ENCODE data around the gene METTL16. TPM values are rescaled to one million over a fixed set of nuclear protein-coding genes. Genes with fewer than 3 reads are reported as not detected.

METTL16 gene
- total and polyA plus RNA-seq, 2 of the 8 experiments (the other 6 are each of a cell fraction or from before 2014, with no cell fraction given), result 22.8 to 59.4 TPM

GRCh38 chr17:2485543-2485942 is 26.1 kb downstream of the METTL16 start:
- H3K79me2 ChIP-seq (ENCODE audit: control insufficient read depth in 1 of 2, insufficient read depth in 2 of 2, low read length in 2 of 2), result peaks cover 0 to 92% of the 10 kb centered on the region in 2 experiments; a peak in 3 of 4 replicates
- H4K20me1 ChIP-seq (replicated peaks in 1 of 2; ENCODE audit: control insufficient read depth in 1 of 2, insufficient read depth in 2 of 2, low read length in 2 of 2), result peaks cover 0 to 4% of the 10 kb centered on the region in 2 experiments
- no peak overlapping the region for H2BK12ac ChIP-seq (ENCODE audit: low read depth, low read length)
- no peak overlapping the region; a peak in 1 of 7 replicates for H3K9ac ChIP-seq (replicated peaks in 1 of 4; ENCODE audit: extremely low read depth in 1 of 4, low read depth in 3 of 4, low read length in 3 of 4)
- no peak overlapping the region for H2AK5ac ChIP-seq (ENCODE audit: low read depth, low read length)
- H3K56ac ChIP-seq (replicated peaks; ENCODE audit: insufficient read length, low read depth, low read length), result no peak overlapping the region
- no peak overlapping the region for H3K18ac ChIP-seq (ENCODE audit: extremely low read depth, low read length)
- no peak overlapping the region for H2BK120ac ChIP-seq (replicated peaks; ENCODE audit: low read depth, low read length)
- 93% methylated on average over 5 of the region's 5 CpGs; no CpG with 5 or more reads in 1 of the 2 experiments for WGBS, 2 experiments (ENCODE audit: extremely low coverage in 1 of 2, insufficient coverage in 1 of 2, insufficient read length in 1 of 2, insufficient replicate concordance in 2 of 2, low coverage in 1 of 2, low lambda C conversion rate in 2 of 2, missing lambda C conversion rate in 1 of 2)
- no peak overlapping the region for H3K4ac ChIP-seq (replicated peaks; ENCODE audit: insufficient read length, low read depth, low read length)
- H3K9me3 ChIP-seq (ENCODE audit: insufficient read depth in 2 of 2, low read depth in 1 of 2, low read length in 1 of 2), result no peaks in the 10 kb centered on the region
- H3K27ac ChIP-seq (ENCODE audit: low read depth, low read length), result no peak overlapping the region
- ChIA-PET POLR2A (ENCODE audit: partially characterized antibody) (interaction anchor here (0.6 to 3.1 kb wide), 4 partner anchors 26 to 180 kb away, joined by 3 to 12 read pairs (median 6); partner anchors contain the start of genes METTL16 and PAFAH1B1), CTCF (ENCODE audit: partially characterized antibody) (interaction anchor here (0.6 kb wide), 2 partner anchors 14 to 617 kb away, joined by 3 read pairs; no protein-coding TSS in a partner anchor)
- DNase-seq (ENCODE audit: low read depth in 1 of 2, low spot score in 2 of 2), result no peak
- no peak for FAIRE-seq
- H4K8ac ChIP-seq (ENCODE audit: extremely low read depth, insufficient read depth, low read length), result no peak overlapping the region
- H3K4me1 ChIP-seq (replicated peaks in 1 of 4; ENCODE audit: control insufficient read depth in 3 of 4, insufficient read depth in 4 of 4, low read length in 3 of 4), result peaks cover 3 to 9% (median 4%) of the 10 kb centered on the region in 4 experiments
- H3K14ac ChIP-seq (ENCODE audit: insufficient read length), result no peak overlapping the region
- H3K4me2 ChIP-seq (ENCODE audit: insufficient read depth in 1 of 2, low read depth in 2 of 2, low read length in 2 of 2), result no peak overlapping the region
- no peak overlapping the region for H2BK20ac ChIP-seq (ENCODE audit: low read length)
- no peak overlapping the region for H2BK15ac ChIP-seq (ENCODE audit: low read length)
- H2BK5ac ChIP-seq (ENCODE audit: low read depth, low read length), result no peak overlapping the region
- H4K5ac ChIP-seq (ENCODE audit: insufficient read length, low read depth, low read length), result no peak overlapping the region
- TF ChIP-seq E2F6 (IDR thresholded peaks at IDR 0.05) (no peak), CEBPB (IDR thresholded peaks at IDR 0.05; ENCODE audit: low read depth, low read length) (0 out of 2 replicates have a peak, but pooled peaks have one; percentile 7)
- H3K36me3 ChIP-seq (ENCODE audit: control insufficient read depth in 2 of 4, insufficient read depth in 4 of 4, low read length in 3 of 4), result no peaks in the 10 kb centered on the region
- H2AFZ ChIP-seq (ENCODE audit: low read length), result no peak overlapping the region
- H3K4me3 ChIP-seq (ENCODE audit: extremely low read depth in 1 of 4, insufficient read depth in 2 of 4, low read depth in 3 of 4, low read length in 4 of 4), result no peak overlapping the region
- no peak overlapping the region for H4K91ac ChIP-seq (replicated peaks; ENCODE audit: insufficient read length, low read length)
- peaks cover 6% of the 10 kb centered on the region; the same call in 1 of the 2 replicates for H3K79me1 ChIP-seq (ENCODE audit: low read depth, low read length)
- no peaks in the 10 kb centered on the region for H3K23me2 ChIP-seq (ENCODE audit: low read depth, low read length)
- H3K23ac ChIP-seq (ENCODE audit: insufficient read length), result no peak overlapping the region
- H3K27me3 ChIP-seq (replicated peaks in 1 of 4; ENCODE audit: control insufficient read depth in 3 of 4, extremely low read depth in 1 of 4, insufficient read depth in 3 of 4, low read length in 3 of 4), result no peaks in the 10 kb centered on the region
